Panc1 (cell line): ENCODE data around the gene CTNND1. TPM values are rescaled to one million over a fixed set of nuclear protein-coding genes. Genes with fewer than 3 reads are reported as not detected.

Experiments
- ATAC-seq: fragments of 200-7000 bp; cut with Tn5 transposase; 2 replicates; pipeline ENCODE4 v1.9.1; 2020; ENCODE audit warnings: mild to moderate bottlenecking, moderate library complexity
- BruUV-seq: library from RNA; stranded (reverse); fragments of 400-500 nt; replicated peaks from 2 replicates; lab custom pipeline; 2021; lab: Mats Ljungman, UMichigan
- CTCF ChIA-PET: fragments of 300-600 bp; sonication (Branson Sonifier 250); formaldehyde crosslinking; loops from one replicate; lab custom pipeline; 2022; ENCODE audit warnings: antibody characterized with exemption; lab: Charles Lee
- POLR2A ChIA-PET: fragments of 300-600 bp; sonication (Branson Sonifier 250); formaldehyde crosslinking; loops from one replicate; lab custom pipeline; 2022; ENCODE audit warnings: antibody characterized with exemption; lab: Charles Lee
- DNase-seq: peaks from one replicate; pipeline ENCODE4 v3.0.0-alpha.2; 2010; ENCODE audit warnings: low read depth, low spot score
- H3K27ac ChIP-seq: 2 replicates; pipeline ENCODE4 v1.5.1; 2011; ENCODE audit warnings: mild to moderate bottlenecking, low read length, inconsistent platforms
- H3K27me3 ChIP-seq: fragments of 200-500 bp; sonication (Bioruptor generic); 2 replicates; pipeline ENCODE4 v1.6.0; 2014; ENCODE audit warnings: low read length, inconsistent platforms; ENCODE audit not compliant: control insufficient read depth, insufficient read depth
- H3K36me3 ChIP-seq: fragments of 200-500 bp; sonication (Bioruptor generic); 2 replicates; pipeline ENCODE4 v1.5.1; 2014; ENCODE audit warnings: inconsistent platforms, mild to moderate bottlenecking, low read length, moderate library complexity; ENCODE audit not compliant: control insufficient read depth, insufficient read depth
- H3K4me1 ChIP-seq: 2 replicates; pipeline ENCODE4 v1.5.1; 2011; ENCODE audit warnings: inconsistent platforms, mild to moderate bottlenecking, low read length, moderate library complexity; ENCODE audit not compliant: control insufficient read depth, insufficient read depth
- H3K4me3 ChIP-seq, 2 experiments: 2 replicates each; pipeline ENCODE4 v1.5.1; 2011 to 2012; ENCODE audit warnings: low read depth in 2 of 2, low read length in 2 of 2, mild to moderate bottlenecking in 2 of 2, inconsistent platforms in 1 of 2, moderate library complexity in 1 of 2
- H3K9me3 ChIP-seq: fragments of 200-500 bp; sonication (Bioruptor generic); 2 replicates; pipeline ENCODE4 v1.5.1; 2014; ENCODE audit warnings: low read depth, mild to moderate bottlenecking, inconsistent platforms, low read length, moderate library complexity; ENCODE audit not compliant: control insufficient read depth, insufficient read depth
- CTCF ChIP-seq: fragments of 450-650 bp; IDR thresholded peaks from 2 replicates; pipeline ENCODE4 v1.5.1; 2017; ENCODE audit warnings: mild to moderate bottlenecking
- POLR2AphosphoS5 ChIP-seq: IDR thresholded peaks from 2 replicates; pipeline ENCODE4 v1.6.1; 2012; ENCODE audit warnings: mild to moderate bottlenecking, low read depth, low read length, moderate library complexity
- REST ChIP-seq, 2 experiments: IDR thresholded peaks; 2 replicates each; pipeline ENCODE4 v1.6.1; 2011 to 2012; ENCODE audit warnings: low read depth in 2 of 2, control low read depth in 1 of 2, low read length in 1 of 2, mild to moderate bottlenecking in 1 of 2, moderate library complexity in 1 of 2; ENCODE audit not compliant: insufficient read depth in 1 of 2
- SIN3A ChIP-seq: IDR thresholded peaks from 2 replicates; pipeline ENCODE4 v1.6.1; 2012; ENCODE audit warnings: low read depth, mild to moderate bottlenecking, low read length, moderate library complexity, borderline replicate concordance; ENCODE audit not compliant: insufficient read depth
- TCF7L2 ChIP-seq: IDR thresholded peaks from 2 replicates; pipeline ENCODE4 v1.6.1; 2011; ENCODE audit warnings: mild to moderate bottlenecking, low read depth, low read length, inconsistent platforms
- in situ Hi-C: cut with HindIII; loops from 2 replicates; pipeline ENCODE4 v1.10.0; 2016; ENCODE audit warnings: low sequenced_read_pairs, low pct_unique_long_range_greater_than_20kb
- intact Hi-C: fragments of 100-400 bp; cut with micrococcal nuclease; formaldehyde crosslinking; loops from one replicate; pipeline ENCODE4 v1.10.0; 2022; ENCODE audit not compliant: unreplicated experiment
- total RNA-seq: library from RNA; stranded (reverse); gene quantifications from one replicate; pipeline ENCODE4 v1.2.1, GENCODE V29; 2021; ENCODE audit not compliant: unreplicated experiment

CTNND1 gene
- total RNA-seq, 1 experiment from 2014 or later: 189 TPM

- Histone ChIP-seq H3K9me3 (no peaks in the 10 kb centered on the region), H3K4me3 (no peak overlapping the region), H3K36me3 (peaks cover 10% of the 10 kb centered on the region; the same call in 1 of the 2 replicates), H3K4me1 (peaks cover 11% of the 10 kb centered on the region), H3K27me3 (no peaks in the 10 kb centered on the region), H3K27ac (no peak overlapping the region)
- TF ChIP-seq CTCF (no peak), REST (IDR thresholded peaks at IDR 0.05; ENCODE audit: insufficient read depth in 1 of 2, low read depth in 2 of 2, low read length in 1 of 2) (no peak), POLR2AphosphoS5 (no peak; the same call in 1 of the 2 replicates), SIN3A (no peak), TCF7L2 (no peak)
- no peak for DNase-seq
- intact Hi-C loops (no loop called here), in situ Hi-C loops (no loop called here)
- ATAC-seq: no peak
- POLR2A ChIA-PET: no interaction called here
- CTCF ChIA-PET: no interaction called here
- no TSS peak for BruUV-seq
These were observed 17.2 kb upstream of the CTNND1 start for GRCh38 chr11:57744357-57744756.

GRCh38 chr11:57745206-57745605 lies 16.4 kb upstream of the CTNND1 start:
- ChIA-PET POLR2A (no interaction called here), CTCF (no interaction called here)
- ATAC-seq (no peak), DNase-seq (no peak)
- intact Hi-C loops (loop anchor here (5.0 kb wide), 1 partner anchor 767 kb away; no protein-coding TSS in a partner anchor), in situ Hi-C loops (no loop called here)
- TF ChIP-seq POLR2AphosphoS5 (no peak), REST (IDR thresholded peaks at IDR 0.05; ENCODE audit: insufficient read depth in 1 of 2, low read depth in 2 of 2, low read length in 1 of 2) (no peak), CTCF (no peak), SIN3A (no peak), TCF7L2 (no peak)
- Histone ChIP-seq H3K9me3 (no peaks in the 10 kb centered on the region), H3K4me1 (peaks cover 11% of the 10 kb centered on the region), H3K4me3 (no peak overlapping the region), H3K27me3 (no peaks in the 10 kb centered on the region), H3K27ac (no peak overlapping the region), H3K36me3 (peaks cover 10% of the 10 kb centered on the region; the same call in 1 of the 2 replicates)
- no TSS peak for BruUV-seq
